ENCODE results near the gene PRAME.
A peak's percentile ranks its signal among the peaks of the same experiment; 100 is the strongest.
"Not testable (repeated sequence)": the region's sequence is repeated elsewhere in the genome, so short reads cannot be mapped to it uniquely, and the experiment has no call there.

The PRAME gene, protein sequence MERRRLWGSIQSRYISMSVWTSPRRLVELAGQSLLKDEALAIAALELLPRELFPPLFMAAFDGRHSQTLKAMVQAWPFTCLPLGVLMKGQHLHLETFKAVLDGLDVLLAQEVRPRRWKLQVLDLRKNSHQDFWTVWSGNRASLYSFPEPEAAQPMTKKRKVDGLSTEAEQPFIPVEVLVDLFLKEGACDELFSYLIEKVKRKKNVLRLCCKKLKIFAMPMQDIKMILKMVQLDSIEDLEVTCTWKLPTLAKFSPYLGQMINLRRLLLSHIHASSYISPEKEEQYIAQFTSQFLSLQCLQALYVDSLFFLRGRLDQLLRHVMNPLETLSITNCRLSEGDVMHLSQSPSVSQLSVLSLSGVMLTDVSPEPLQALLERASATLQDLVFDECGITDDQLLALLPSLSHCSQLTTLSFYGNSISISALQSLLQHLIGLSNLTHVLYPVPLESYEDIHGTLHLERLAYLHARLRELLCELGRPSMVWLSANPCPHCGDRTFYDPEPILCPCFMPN

DNA sequence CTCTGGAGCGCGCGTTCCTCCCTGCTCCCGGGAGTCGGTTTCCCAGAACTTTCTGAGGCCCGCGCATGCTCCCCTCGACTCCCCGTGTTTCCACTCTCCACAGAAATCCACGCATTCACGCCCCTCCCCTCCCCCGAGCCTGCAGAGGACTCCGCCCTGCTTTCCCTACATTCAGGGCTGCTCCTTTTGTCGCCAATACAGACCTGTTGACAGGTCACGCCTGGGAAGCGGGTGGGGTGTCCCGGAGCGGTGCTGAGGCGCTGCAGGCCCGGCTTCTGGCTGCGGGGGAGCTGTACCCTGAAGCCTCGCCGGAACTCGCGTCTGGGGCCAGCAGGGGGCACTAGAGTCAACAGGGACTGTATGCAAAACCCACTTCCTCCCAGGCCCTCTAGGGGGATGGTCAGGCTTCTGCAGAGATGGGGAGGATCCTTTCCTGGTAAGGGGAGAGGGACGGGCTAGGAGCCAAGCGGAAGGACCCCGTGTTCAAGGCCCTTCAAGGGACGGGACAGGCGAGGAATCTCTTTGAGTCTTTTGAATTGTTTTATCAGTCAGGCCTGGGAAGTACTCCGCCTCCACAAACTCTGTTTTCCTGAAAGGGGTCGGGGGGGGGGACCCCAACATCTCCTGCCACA lies at the start of gene PRAME:
PRAME (minus strand) TSS at position 294 of the 632 bp plus-strand sequence. CDS start 2,433 bp downstream, outside the sequence.
- peak; percentile 72 for DNase-seq (ENCODE audit: low read depth)

DNA sequence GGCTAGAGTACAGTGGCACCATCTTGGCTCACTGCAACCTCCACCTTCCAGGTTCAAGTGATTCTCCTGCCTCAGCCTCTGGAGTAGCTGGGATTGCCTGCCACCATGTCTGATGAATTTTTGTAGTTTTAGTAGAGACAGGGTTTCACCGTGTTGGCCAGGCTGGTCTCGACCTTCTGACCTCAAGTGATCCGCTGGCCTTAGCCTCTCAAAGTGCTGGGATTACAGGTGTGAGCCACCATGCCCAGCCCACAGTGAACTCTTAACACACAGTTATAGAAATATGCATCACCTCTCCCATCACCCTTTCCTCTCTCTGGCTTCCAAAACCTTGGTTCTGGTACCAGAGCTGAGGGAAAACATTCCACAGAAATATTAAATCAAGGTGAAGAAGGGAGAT lies 49.0 kb upstream of the PRAME start:
- DNase-seq (ENCODE audit: low read depth) = not testable (repeated sequence)

DNA sequence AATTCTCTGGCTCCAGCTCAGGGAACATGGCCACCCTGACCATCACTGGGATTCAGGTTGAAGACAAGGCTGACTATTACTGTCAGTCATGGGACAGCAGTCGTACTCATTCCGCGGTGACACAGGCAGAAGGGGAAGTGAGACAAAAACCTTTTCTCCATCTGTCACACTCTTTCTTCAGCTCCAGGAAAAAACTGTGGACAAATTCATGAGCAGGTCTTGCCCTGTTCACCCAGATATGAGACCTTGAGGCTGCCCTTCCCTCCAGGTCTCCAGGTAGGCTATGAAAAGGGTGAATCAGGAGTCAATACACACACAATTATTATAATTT lies 46.0 kb upstream of the PRAME start:
- DNase-seq (ENCODE audit: low read depth) = no peak

DNA sequence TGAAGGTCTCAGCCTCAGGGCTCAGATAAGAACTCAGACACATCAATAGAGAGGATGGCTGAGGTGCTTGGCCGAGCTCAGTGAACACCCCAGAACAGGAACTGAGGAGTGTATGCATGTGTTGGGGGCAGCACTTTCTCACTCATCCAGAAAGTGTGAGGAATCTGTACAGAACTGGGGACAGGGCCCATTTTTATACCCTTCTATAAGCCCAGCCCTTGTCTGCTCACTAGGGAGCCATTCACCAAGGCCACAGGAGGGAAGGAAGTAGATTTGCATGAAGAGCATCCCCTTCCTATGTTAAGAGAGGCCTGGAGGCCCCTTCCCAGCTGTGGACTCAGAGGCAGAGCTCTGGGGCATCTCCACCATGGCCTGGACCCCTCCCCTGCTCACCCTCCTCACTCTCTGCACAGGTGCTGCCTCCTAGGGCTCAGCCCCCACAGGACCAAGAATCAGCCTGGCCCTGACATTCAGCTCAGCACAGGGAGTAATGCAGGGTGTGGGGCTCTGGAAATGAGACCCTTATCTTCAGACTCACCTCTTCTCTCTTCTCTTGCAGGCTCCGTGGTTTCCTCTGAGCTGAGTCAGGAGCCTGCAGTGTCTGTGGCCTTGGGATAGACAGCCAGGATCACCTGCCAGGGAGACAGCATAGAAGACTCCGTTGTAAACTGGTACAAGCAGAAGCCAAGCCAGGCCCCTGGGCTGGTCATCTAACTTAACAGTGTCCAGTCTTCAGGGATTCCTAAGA lies 45.4 kb upstream of the PRAME start:
- no peak for DNase-seq (ENCODE audit: low read depth)

DNA sequence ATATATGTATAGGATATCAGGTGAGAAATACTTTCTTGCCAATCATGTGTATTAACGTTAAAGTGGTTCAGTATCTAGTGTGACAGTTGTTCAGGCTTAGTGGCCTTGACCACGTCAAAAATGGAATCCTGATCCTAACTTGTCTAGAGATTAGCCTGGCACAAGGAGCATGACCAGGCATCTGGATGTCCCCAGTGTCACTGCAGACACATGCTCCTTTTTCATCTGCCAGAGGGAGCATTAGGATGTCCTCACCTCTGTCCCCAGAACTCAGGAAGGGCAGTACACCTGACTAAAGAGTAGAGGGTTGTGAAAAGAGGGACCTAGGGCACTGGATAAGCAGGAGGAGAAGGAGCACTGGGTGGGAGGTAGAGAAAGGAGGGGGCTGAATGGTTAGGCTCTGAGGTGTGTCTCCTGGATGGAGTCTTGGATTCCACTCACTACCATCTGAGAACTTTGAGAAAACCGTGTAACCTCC lies 44.4 kb upstream of the PRAME start:
- DNase-seq (ENCODE audit: low read depth) = no peak

DNA sequence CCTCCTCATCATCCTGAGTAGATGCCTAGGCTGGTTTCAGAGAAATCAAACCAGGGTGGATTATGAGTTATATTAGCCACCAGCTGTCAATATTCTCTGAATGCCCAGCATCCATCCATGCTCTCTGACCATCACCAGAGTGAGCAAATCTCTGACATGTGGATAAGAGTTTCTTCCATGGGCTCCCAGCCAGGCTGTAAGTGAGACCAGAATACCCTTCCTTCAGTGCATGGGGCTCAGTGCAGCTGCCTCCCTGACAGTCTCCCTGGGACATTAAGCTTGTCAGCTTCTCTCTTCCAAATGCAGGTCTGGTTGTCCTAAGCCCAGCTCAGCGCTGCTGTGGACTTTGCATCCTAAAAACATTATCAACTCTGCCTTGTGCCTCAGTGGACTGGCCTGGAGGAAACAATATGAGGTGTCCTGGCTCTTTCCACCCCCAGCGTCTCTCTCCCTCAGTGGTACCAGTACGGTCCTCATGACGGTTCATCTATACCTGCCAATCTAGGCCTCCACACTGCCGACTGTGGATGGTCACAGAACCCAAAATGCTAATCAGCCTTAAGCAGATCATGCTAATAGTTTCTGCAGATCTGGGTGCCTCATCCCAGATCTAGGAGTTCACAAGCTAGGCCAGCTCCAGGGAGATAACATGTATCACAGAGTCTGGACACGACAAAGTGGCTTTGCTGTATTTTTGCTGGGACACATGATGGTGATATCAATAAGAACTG lies 41.6 kb upstream of the PRAME start:
- DNase-seq (ENCODE audit: low read depth) = no peak

DNA sequence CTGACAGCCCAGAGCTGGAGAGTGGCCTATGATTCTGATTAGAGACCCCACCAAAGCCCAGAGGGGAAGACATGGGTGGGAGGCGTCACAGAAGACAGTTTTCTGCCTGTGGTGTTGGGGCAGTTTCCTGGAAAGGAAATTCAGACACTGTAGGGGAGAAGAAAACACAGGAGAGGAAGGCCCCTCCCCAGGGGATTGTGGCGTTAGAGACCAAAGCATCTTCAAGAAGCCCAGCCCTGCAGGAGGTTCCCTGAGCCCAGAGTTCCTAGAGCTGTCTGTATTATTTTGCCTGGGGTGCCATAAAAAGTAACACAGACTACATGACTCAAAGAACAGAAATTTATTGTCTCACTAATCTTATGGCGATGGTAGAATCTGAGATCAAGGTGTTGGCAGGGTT lies 40.2 kb upstream of the PRAME start:
- no peak for DNase-seq (ENCODE audit: low read depth)

DNA sequence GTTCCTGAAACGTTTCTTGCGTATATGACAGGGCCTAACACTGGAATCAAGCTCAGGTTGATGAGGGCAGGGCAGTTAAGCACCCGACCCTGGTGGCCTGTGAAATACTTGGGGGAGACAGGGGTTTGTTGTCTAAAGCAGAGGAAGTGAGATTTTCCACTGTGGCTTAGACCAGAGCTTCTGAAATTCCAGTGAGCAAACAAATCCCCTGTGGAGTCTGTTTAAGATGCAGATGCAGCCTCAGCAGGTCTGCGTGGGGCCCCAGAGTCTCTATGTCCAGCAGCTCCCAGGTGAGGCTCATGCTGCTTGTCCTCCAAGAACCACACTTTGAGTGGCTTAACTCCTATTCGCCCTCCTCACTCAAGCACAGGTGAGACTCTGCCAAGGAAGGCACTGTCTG lies 39.1 kb upstream of the PRAME start:
- no peak for DNase-seq (ENCODE audit: low read depth)

DNA sequence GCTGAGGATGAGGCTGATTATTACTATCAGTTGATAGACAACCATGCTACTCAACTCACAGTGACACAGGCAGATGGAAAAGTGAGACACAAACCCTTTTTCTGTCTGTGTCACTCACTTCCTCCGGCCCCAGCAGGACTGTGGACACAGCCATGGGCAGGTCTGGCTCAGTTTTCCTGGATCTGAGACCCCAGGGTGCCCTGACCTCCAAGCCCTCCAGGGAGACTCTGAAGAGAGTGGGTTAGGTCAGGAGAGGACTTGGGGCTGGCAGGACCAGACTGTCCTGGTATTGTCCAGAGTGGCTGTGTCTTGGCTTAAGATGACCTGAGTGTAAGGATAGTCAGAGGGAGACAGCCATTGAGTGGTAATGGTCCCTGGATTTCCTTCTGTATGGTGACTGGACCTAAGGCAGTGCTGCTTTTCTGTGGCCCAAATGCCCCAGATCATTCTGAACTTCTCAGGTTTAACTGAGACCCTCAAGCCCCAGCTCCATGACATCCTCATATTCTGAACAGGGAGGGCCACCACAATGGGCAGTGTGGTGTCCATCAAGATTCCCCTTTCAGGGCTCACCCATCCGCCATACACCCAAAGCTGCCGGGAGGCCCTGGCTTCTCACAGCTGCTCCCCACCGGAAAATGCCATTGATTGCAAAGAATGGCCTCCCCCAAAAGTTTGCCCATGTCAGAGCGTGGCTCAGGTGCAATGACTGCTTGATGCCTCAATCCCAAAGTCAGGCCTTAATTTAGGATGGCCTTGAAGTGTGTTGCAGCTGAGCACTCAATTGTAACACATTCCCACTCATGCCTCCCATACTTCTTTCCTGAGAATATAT lies 36.2 kb upstream of the PRAME start:
- no peak for DNase-seq (ENCODE audit: low read depth)

DNA sequence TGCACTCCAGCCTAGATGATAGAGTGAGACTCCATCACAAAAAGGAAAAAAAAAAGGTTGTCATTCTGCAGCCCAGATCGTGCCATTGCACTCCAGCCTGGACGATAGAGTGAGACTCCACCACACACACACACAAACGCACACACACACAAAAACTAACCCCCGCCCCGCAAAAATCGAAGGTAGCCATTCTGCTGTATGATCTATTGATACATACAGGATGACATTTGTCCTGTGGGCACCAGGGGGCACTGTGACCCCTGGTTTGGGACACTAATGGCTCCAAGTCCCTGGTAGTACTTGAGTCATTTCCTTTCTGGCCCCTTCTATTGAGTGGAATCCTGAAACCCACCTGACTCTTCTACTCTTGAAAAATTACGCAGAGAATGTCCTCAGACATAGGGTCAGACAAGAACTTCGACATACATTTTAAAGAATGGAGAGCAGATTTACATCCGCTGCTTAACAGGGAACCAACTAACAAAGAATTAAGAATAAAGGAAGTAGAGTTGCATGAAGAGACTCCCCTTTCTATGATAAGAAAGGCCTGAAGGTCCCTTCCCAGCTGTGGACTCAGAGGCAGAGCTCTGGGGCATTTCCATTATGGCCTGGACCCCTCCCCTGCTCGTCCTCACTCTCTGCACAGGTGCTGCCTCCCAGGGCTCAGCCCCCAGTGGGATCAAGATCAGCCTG lies 35.0 kb upstream of the PRAME start:
- peak; percentile 43 for DNase-seq (ENCODE audit: low read depth)

DNA sequence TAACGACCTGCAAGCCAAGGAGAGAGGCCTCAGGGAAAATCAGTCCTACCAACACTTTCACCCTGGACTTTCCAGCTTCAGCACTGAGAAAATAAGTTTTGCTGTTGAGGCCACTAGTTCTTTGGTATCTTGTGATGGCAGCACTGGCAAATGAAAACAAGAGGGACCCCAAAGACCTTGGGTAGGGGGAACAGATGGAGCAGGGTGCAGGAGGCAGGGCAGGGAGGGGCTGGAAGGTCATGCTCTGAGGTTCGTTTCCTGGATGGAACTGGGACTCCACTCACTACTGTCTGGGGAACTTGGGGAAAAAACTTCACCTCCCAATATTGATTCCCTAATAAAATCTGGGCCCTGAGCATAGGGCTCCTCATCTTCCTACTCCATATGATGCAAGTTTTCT lies 34.2 kb upstream of the PRAME start:
- DNase-seq (ENCODE audit: low read depth) = no peak

DNA sequence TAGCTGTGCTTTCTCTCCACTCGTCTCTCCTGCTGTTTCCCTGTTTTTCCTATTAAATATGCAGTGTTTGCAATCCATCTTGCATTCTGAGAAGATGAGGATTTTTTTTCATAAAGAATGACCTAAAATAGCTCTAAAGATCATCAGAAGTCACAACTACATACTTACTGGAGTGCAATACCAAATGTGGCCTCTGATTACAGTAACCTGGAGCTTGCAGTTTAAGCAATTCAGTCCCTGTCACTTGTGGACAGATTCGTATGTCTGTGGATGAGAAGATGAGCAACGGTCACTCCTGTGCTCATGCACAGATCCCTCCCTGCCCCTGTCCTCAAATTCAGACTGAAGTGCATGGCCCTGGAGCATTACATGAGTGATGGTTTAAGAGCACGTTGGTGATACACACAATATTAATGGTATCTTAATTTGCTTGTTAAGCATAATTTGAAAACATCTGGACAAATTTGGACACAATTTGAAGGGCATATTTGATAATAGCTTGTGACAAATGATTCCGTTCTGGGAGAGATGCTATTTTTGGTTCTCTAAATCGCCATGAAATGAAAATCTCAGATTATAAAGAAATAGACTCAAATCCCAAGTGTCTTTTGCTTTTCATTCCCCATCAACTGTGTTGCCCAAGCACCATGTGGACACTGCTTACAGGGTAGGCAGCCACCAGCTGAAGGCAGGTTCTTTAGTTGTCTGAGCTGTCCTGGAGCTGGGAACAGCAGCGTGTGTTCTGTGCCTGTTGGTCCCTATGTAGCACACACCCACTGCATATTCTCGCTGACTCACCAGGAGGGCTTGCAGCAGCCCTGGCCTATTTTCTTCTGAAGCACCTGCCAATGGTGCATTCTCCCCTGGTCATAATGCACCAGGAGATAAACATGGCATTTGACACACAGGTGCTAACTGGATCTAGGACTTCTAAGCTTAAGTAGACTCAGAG lies 32.6 kb upstream of the PRAME start:
- no peak for DNase-seq (ENCODE audit: low read depth)

DNA sequence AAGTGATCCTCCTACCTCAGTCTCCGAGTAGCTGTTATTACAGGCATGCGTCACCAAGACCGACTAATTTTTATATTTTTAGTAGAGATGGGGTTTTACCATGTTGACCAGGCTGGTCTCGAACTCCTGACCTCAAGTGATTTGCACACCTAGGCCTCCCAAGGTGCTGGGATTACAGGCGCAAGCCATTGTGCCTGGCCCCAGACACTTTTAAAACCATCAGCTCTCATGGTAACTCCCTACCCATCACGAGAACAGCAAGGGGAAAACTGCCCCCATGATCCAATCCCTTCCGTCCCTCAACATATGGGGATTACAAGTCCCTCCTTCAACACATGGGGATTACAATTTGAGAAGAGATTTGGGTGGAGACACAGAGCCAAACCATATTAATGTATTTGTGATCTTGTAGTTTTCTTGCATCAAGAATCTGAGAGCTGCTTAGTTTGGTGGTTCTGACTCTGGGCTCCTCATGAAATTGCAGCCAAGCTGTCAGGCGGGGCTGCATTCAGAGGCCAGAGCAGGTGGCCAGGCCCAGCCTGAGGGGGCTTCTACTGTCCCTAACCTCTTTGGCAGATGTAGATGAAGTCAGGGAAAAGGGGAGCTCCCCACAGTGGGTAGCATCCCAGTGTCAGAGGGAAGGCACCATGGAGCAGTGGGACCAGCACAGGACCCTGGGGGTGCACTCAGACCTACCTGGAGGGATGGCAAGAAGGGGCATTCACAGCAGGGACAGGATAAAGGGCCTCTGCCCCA lies 31.2 kb upstream of the PRAME start:
- DNase-seq (ENCODE audit: low read depth) = no peak

DNA sequence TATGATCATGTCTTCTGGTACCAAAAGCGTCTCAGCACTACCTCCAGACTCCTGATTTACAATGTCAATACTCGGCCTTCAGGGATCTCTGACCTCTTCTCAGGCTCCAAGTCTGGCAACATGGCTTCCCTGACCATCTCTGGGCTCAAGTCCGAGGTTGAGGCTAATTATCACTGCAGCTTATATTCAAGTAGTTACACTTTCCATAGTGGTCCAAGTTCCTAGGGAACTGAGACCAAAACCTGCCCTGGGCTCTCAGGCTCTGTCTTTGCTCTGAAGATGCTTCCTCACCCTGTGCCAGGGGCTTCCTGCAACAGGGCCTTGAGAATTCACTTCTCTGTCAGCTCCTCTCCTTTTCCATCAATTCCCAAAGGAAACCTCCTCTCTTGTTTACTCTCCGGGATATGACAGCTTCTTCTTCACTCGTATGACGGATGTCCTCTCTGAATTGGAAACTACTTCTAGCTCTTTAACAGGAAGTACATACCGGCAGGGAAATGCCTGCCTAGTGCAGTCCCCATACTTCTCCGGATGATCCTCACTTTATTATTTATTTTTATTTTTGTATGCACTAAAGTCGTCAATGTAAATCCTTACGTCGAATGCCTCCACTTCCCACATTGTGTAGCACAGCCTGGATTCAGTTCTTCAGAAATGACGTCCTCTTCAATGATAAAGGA lies 29.6 kb upstream of the PRAME start:
- no peak for DNase-seq (ENCODE audit: low read depth)

DNA sequence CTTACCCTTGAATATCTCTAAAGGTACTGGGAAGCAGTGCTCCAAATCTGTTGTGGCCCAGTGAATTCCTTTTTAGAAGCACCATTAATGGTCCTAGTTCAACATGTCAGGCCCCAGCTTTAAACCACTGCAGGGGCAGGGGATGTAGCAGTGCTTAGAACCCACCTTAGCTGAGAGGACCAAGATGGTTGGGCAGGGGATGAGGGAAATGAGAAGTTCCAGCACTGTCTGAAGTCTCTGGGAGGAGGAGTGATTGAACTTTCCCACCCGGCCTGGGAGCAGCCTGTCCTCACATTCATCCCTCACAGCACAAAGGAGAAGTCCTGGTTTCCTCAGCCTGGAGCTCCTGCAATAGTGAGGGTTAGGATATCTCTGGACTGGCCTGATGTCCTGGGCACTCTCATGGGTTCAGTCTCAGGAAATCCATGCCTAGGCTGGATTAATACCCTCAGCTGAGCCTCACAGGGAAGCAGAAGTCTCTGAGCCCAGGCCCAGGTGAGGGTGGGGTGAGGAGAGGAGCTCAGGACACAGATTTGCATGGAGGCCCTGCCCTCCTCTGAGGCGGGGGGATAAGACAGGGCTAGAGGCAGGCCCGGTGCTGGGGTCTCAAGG lies 28.6 kb upstream of the PRAME start:
- no peak for DNase-seq (ENCODE audit: low read depth)

DNA sequence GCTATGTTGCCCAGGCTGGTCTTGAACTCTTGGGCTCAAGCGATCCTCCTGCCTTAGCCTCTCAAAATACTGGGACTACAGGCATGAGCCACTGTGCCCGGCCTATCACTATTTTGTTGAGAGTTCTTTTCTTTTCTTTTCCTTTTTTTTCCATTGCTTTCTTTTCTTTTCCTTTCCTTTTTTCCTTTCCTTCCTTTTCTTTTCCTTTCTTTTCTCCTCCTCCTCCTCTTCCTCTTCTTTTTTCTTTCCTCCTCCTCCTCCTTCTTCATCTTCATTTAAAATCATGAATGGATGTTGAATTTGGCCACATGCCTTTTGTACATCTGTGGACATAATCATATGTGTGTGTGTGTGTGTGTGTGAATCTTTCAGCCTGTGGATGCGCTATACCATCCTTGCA lies 25.7 kb upstream of the PRAME start:
- no peak for DNase-seq (ENCODE audit: low read depth)

DNA sequence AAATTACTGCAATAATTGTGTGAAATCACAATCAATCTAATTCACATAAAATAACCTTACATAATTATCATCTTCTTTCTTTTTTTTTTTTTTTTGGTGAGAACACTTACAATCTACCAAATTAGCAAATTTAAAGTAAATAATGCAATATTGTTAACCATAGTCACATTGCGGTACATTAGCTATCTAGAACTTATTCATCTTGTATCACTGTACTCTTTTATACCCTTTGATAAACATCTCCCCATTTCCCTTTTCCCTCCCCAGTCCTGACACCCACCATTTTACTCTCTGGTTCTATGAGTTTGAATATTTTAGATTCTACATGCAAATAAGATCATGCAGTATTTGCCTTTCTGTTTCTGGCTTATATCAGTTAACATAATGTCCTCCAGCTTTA lies 24.0 kb upstream of the PRAME start:
- DNase-seq (ENCODE audit: low read depth) = no peak

DNA sequence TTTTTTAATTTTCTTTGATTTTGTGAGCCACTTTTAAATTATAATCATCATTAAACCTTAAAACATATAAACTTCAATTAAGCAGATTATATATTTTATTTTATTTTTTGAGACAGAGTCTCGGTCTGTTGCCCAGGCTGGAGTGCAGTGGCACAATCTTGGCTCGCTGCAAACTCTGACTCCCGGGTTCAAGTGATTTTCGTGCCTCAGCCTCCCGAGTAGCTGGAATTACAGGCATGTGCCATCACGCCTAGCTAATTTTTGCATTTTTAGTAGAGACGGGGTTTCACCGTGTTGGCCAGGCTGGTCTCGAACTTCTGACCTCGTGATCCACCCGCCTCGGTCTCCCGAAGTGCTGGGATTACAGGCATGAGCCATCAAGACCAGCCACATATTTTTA lies 22.5 kb upstream of the PRAME start:
- not testable (repeated sequence) for DNase-seq (ENCODE audit: low read depth)
